HG03108 (cell line): ENCODE data around the gene FOXL1.
A peak's percentile ranks its signal among the peaks of the same experiment; 100 is the strongest.

ENCODE experiments used
- ATAC-seq: cut with Tn5 transposase; IDR thresholded peaks from one replicate; pipeline ENCODE4 v1.9.1; 2021; ENCODE audit warnings: moderate library complexity; ENCODE audit not compliant: unreplicated experiment

Gene FOXL1

DNA sequence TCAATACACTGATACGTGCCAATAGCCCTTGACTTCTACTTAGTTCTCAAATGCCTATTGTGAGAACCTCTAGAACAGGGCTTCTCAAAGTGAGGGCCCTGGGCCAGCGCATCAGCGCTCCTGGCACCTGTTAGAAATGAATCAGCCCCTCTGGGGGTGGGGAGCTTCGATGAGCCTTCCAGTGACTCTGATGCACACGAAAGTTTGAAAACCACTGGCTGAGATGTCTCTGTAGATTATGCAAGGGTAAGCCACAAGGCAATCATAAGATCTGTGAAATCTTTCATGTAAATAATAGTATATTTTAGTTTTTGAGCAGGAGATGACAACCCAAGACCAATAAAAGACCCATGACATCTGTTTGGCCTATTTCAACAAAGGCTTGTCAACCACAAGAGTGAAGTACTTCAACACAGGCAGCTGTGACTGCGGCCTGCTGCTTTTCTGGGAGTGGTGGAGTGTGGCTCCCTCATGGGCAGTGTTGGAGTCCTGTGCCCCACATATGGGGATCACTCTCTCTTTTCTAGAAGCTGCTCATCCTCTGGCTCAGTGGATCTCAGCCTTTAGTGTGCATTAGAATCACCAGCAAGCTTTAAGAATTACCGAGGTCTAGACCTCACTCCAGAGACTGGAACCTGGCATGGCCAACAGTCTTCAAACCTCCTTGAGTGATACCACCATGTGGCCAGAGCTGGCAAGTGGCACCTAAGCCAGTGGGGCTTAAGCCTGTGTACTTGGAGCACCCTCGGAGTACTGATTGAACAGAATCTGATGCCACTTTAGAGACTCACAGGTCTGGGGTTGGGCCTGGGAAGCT lies 29.1 kb upstream of the FOXL1 start:
- ATAC-seq = no peak

GRCh38 chr16:86549893-86550190 lies 28.5 kb upstream of the FOXL1 start:
- ATAC-seq = no peak

DNA sequence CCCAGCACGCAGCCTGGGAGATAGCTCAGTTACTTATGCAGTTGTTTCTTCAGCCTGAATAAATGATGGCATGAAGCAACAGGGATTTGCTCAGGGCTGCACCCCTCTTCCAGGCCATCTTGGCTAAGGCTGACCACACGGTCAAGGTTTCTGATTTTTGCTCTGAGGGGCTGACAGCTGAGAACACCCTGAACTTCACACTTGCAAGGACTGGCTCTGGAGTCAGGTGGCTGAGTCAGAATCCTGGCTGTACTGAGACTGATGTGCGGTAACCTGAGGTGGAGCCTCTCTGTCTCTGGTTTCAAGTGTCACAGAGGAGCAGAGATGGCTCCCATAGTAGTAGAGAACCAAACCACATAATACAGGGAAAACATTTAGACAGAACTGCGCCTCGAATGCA lies 28.1 kb upstream of the FOXL1 start:
- ATAC-seq = no peak

DNA sequence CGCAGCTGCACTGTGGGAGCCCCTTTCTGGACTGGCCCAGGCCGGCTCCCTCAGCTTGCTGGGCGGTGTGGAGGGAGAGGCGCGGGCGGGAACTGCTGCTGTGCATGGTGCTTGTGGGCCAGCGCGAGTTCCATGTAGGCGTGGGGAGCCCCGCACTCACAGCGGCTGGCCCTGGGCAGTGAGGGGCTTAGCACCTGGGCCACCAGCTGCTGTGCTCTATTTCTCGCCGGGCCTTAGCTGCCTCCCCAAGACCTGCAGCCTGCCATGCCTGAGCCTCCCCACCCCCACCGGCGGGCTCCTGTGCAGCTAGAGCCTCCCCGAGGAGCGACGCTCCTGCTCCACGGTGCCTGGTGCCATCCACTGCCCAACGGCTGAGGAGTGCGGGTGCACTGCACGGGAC lies 25.0 kb upstream of the FOXL1 start:
- no peak for ATAC-seq

GRCh38 chr16:86554599-86554916 lies 23.8 kb upstream of the FOXL1 start:
- ATAC-seq = no peak

GRCh38 chr16:86554917-86555703 lies 23.2 kb upstream of the FOXL1 start, which contains the start of gene MTHFSD:
TSS of gene MTHFSD (minus strand) at chr16:86555235. CDS start at chr16:86555184, 51 bp downstream.
- peak; percentile 79 for ATAC-seq

DNA sequence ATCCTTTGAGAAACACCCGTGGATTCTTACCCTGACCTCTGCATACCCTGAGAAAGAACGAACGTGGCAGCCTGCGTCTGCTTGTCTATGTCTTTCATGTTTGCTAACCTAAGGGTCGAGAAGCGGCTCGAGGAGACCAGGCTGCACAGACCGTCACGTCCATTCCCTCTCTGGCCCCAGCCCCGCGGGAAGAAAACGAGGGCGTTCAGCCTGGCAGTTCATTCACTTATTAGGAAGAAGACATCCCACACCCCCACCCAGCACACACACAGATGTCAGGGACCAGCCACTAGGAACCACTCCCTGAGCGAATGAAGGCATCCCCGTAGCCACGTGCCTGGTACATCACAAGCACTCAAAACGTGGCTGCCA lies 22.7 kb upstream of the FOXL1 start:
- no peak for ATAC-seq

- ATAC-seq = no peak
Measured at GRCh38 chr16:86556576-86556975, 21.8 kb upstream of the FOXL1 start.

GRCh38 chr16:86557587-86557986 lies 20.8 kb upstream of the FOXL1 start:
- no peak for ATAC-seq

- ATAC-seq = no peak
Measured at GRCh38 chr16:86558355-86559193, 19.8 kb upstream of the FOXL1 start.

DNA sequence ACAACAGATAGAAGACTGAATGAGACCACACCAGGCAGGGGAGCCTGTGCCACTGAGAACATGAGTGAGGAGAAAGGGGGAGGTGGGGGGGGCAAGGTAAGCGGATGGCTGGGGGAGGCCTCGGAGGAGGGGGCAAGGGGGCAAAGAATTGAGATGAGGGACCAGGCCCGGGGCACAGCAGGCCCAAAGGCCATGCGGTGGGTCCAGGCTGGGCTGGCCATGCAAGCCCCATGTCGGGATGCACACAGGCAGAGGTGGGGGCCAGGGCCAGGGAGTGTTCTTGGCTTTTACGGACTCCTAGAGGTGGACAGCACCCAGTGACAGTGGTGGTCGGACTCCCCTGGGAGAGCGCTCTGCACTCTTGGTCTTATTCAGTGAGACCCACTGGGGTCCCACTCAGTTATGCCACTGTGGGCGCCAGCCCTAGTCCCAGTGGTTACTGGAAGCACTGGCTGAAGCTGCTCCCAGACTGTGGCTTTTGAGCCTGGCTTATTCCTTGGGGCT lies 18.5 kb upstream of the FOXL1 start:
- no peak for ATAC-seq

GRCh38 chr16:86562356-86562755 lies 16.0 kb upstream of the FOXL1 start:
- ATAC-seq = no peak

DNA sequence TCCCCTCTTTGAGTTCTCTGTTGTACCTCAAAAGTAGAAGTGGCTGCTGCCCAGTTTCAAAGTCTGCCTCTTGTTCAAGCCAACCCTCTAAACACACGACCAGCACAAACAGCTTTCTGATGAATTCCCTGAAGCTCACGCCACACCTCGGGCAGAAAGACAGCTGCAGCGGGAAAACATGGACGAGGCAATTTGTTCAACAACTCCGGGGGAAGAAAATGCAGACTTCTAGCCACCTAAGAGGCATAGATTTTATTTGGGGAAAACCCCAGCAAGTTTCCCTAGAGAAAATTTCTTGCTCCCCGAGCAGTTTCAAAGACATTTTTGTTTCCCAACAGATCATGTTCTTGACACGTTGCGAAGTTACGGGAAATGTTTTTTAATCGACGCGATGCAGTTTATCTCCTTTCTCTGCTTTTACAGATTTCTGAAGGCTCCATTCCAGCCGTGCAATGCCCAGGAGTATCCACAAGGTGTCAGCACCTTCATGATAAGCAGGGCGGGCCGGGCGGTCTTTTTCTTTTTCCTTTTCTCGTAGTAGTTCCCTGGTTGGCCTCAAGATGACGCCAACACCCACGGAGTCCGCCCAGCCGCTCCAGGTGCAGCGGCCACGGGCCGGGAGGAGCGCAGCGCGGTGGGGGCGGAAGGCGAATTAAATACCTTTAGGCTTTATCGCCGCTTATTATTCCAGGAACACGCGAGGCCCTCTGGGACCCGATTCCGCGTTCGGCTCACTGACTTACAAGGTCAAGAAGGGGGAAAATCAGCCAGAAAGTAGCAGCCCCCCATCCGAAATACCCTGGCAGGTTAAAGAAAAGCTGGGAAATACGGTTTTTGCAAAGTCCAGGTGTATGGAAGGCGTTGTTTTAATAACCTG lies 14.6 kb upstream of the FOXL1 start:
- peak; percentile 80 for ATAC-seq

DNA sequence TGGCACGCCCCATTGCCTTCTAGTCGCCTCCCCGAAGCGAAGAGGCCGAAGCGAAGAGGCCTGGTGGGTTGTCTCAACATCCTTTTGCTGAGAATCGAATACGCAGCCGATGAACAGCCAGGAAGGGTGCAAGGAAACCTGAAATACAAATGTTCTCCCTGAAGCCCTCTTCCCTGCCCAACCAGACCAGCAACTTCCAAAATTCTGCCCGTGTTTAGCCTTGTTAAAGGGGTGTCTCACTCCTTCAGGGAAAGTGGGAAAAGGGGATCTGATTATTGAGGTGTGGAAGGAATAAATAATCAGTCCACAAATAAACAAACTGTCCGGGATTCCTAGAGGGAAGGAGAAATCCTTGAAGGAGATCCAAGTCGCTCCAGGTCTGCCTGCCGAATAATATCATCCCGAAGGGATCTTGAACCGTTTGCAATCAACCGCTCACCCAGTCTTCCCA lies 13.1 kb upstream of the FOXL1 start:
- no peak for ATAC-seq

GRCh38 chr16:86565644-86566511 lies 12.5 kb upstream of the FOXL1 start:
- no peak for ATAC-seq

- no peak for ATAC-seq
Measured at GRCh38 chr16:86566601-86566965, 11.8 kb upstream of the FOXL1 start, which contains the start of gene FOXC2. TSS of gene FOXC2 (plus strand) at chr16:86566829. CDS start at chr16:86567336, 507 bp downstream.

GRCh38 chr16:86566966-86567700 lies 11.2 kb upstream of the FOXL1 start:
- no peak for ATAC-seq

DNA sequence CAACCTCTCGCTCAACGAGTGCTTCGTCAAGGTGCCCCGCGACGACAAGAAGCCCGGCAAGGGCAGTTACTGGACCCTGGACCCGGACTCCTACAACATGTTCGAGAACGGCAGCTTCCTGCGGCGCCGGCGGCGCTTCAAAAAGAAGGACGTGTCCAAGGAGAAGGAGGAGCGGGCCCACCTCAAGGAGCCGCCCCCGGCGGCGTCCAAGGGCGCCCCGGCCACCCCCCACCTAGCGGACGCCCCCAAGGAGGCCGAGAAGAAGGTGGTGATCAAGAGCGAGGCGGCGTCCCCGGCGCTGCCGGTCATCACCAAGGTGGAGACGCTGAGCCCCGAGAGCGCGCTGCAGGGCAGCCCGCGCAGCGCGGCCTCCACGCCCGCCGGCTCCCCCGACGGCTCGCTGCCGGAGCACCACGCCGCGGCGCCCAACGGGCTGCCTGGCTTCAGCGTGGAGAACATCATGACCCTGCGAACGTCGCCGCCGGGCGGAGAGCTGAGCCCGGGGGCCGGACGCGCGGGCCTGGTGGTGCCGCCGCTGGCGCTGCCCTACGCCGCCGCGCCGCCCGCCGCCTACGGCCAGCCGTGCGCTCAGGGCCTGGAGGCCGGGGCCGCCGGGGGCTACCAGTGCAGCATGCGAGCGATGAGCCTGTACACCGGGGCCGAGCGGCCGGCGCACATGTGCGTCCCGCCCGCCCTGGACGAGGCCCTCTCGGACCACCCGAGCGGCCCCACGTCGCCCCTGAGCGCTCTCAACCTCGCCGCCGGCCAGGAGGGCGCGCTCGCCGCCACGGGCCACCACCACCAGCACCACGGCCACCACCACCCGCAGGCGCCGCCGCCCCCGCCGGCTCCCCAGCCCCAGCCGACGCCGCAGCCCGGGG lies 10.4 kb upstream of the FOXL1 start:
- ATAC-seq = no peak
